Measurements from ENCODE around the gene PCDH8.
"Not testable (repeated sequence)": the region's sequence is repeated elsewhere in the genome, so short reads cannot be mapped to it uniquely, and the experiment has no call there.

PCDH8 gene

DNA sequence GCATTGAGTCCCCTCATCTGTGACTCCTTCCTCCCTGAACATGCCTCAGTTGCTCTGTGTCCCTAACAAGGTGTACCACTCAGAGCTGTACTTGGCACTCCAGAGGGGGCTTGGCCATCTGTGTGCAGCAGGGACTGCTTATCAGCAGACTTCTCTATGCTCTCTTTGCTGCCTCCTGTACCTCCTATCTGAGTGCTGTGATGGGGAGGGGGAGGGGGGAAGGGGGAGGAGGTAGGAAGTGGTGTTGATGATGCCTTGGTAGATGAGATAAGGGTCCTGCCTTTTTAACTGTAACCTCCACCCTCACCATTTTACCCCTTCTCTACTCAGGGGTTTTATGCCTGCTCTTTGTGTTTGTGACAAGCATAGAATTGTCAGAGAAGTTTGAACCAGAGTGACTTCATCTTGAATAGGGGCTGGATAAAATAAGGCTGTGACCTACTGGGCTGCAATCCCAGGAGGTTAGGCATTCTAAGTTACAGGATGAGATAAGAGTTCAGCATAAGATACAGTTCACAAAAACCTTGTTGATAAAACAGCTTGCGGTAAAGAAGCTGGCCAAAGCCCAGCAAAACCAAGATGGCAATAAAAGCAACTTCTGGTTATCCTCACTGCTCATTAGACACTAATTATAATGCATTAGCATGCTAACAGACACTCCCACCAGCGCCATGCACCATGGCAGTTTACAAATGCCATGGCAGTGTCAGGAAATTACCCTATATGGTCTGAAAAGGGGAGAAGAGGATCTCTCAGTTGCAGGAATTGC lies 13.2 kb downstream of the PCDH8 start:
- POLR2A ChIA-PET = no interaction called here
- CTCF ChIA-PET = no interaction called here
- no peak for DNase-seq (ENCODE audit: extremely low spot score)
- TF ChIP-seq TARDBP (IDR thresholded peaks at IDR 0.05) (no peak), SUZ12 (IDR thresholded peaks at IDR 0.05) (no peak), HDGF (IDR thresholded peaks at IDR 0.05; ENCODE audit: borderline replicate concordance) (no peak), BHLHE40 (IDR thresholded peaks at IDR 0.05; ENCODE audit: borderline replicate concordance) (no peak), ELF4 (IDR thresholded peaks at IDR 0.05) (no peak), SP1 (IDR thresholded peaks at IDR 0.05) (no peak), CTBP1 (IDR thresholded peaks at IDR 0.05; ENCODE audit: borderline replicate concordance) (no peak), ZNF384 (IDR thresholded peaks at IDR 0.05) (no peak), FOXA1 (IDR thresholded peaks at IDR 0.05) (no peak), LEF1 (IDR thresholded peaks at IDR 0.05; ENCODE audit: borderline replicate concordance) (no peak), L3MBTL2 (conservative IDR thresholded peaks at IDR 0.05) (no peak)
- TF ChIP-seq, protein P1, sequence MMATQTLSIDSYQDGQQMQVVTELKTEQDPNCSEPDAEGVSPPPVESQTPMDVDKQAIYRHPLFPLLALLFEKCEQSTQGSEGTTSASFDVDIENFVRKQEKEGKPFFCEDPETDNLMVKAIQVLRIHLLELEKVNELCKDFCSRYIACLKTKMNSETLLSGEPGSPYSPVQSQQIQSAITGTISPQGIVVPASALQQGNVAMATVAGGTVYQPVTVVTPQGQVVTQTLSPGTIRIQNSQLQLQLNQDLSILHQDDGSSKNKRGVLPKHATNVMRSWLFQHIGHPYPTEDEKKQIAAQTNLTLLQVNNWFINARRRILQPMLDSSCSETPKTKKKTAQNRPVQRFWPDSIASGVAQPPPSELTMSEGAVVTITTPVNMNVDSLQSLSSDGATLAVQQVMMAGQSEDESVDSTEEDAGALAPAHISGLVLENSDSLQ (IDR thresholded peaks at IDR 0.05) = no peak

DNA sequence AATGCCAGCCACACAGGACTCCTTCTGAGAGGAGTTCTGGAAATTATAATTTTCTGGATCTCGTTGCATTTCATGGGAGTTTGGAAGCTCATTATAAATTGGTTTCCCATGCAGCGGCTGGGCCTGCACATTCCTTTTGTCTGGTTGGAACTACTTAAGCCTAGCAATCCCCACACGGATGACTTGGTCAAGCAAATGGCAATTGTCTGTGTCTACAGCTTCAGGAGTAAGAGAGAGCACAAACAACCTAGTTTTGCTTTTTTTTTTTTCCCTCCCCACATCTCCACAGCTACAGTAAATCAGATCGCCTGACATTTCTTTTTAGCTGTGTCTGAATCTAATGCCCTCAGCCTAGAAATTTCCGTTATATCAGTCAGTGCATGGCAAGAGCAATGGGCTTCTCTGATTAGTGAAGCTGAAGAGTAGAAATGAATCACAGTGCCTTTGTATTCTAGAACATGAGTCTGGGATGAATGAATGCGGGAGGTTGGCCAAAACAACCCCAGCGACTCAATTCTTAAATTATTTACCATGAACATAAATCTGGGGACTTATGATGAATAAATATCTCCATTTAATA lies 15.1 kb downstream of the PCDH8 start:
- no peak for TF ChIP-seq FOXM1 (IDR thresholded peaks at IDR 0.05; ENCODE audit: borderline replicate concordance)
- no peak for TF ChIP-seq SUZ12 (IDR thresholded peaks at IDR 0.05)
- TF ChIP-seq LEF1 (IDR thresholded peaks at IDR 0.05; ENCODE audit: borderline replicate concordance) = no peak
- TF ChIP-seq FOXK2 (IDR thresholded peaks at IDR 0.05) = no peak
- no peak for TF ChIP-seq TARDBP (IDR thresholded peaks at IDR 0.05)
- TF ChIP-seq ELF4 (IDR thresholded peaks at IDR 0.05) = no peak
- no peak for TF ChIP-seq FOXA1 (IDR thresholded peaks at IDR 0.05)
- TF ChIP-seq BHLHE40 (IDR thresholded peaks at IDR 0.05; ENCODE audit: borderline replicate concordance) = no peak
- no peak for TF ChIP-seq L3MBTL2 (conservative IDR thresholded peaks at IDR 0.05)
- TF ChIP-seq CTBP1 (IDR thresholded peaks at IDR 0.05; ENCODE audit: borderline replicate concordance) = no peak
- no peak for TF ChIP-seq ARNT (IDR thresholded peaks at IDR 0.05)
- TF ChIP-seq NFRKB (IDR thresholded peaks at IDR 0.05) = no peak
- TF ChIP-seq HDGF (IDR thresholded peaks at IDR 0.05; ENCODE audit: borderline replicate concordance) = no peak
- ChIA-PET CTCF (interaction anchor here (0.7 kb wide), 1 partner anchor 331 kb away, joined by 3 read pairs; no protein-coding TSS in a partner anchor), POLR2A (no interaction called here)
- DNase-seq (ENCODE audit: extremely low spot score) = no peak

DNA sequence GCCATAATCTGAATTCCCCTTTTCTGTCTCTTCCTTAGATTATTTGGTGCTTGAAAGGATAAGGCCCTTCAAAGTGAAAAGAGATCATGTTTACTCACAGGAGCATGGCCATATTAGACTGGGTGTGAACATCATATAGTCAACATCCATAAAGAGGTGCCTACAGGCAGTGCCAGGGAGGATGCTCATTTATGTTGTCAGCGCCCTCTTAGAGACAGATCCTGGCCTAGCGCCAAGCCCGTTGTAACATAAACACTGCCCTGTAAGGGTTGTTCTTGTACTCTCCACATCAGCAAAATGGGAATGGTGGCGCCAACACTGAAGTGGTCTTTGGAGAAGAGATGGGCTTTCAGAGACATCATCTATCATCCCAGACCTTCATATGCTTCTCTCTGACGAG lies 16.1 kb downstream of the PCDH8 start:
- POLR2A ChIA-PET = no interaction called here

DNA sequence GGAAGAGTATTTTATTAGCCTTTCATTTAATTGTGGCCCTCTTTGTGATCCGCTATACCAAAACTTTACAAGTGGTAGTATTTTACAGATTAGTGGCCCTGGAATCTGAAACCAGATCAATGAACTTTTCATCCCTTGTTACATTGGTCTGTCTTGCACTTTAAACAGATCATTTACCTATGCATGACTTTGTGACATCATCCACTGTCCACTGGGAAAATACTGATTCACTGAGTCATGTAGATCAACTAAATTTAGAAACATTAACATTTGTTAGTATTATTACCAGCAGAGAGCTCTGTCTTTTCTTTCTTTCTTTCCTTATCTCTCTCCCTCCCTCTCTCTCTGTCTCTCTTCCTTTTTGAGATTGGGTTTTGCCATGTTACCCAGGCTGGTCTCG lies 17.5 kb downstream of the PCDH8 start:
- no peak for DNase-seq (ENCODE audit: extremely low spot score)
- POLR2A ChIA-PET = no interaction called here
- CTCF ChIA-PET = no interaction called here
- TF ChIP-seq HDGF (IDR thresholded peaks at IDR 0.05; ENCODE audit: borderline replicate concordance) (no peak), FOXK2 (IDR thresholded peaks at IDR 0.05) (no peak), SUZ12 (IDR thresholded peaks at IDR 0.05) (no peak), ARNT (IDR thresholded peaks at IDR 0.05) (no peak), FOXA1 (IDR thresholded peaks at IDR 0.05) (no peak), BHLHE40 (IDR thresholded peaks at IDR 0.05; ENCODE audit: borderline replicate concordance) (no peak), TARDBP (IDR thresholded peaks at IDR 0.05) (no peak), SP1 (IDR thresholded peaks at IDR 0.05) (no peak)
- TF ChIP-seq, protein P1 (IDR thresholded peaks at IDR 0.05) = no peak

More for the DNA sequence above, 16.1 kb downstream of the PCDH8 start:
- DNase-seq (ENCODE audit: extremely low spot score) = no peak
- CTCF ChIA-PET = no interaction called here
- TF ChIP-seq BHLHE40 (IDR thresholded peaks at IDR 0.05; ENCODE audit: borderline replicate concordance) (no peak), FOXK2 (IDR thresholded peaks at IDR 0.05) (no peak), LEF1 (IDR thresholded peaks at IDR 0.05; ENCODE audit: borderline replicate concordance) (no peak), CTBP1 (IDR thresholded peaks at IDR 0.05; ENCODE audit: borderline replicate concordance) (no peak), L3MBTL2 (conservative IDR thresholded peaks at IDR 0.05) (no peak), FOXM1 (IDR thresholded peaks at IDR 0.05; ENCODE audit: borderline replicate concordance) (no peak), ELF4 (IDR thresholded peaks at IDR 0.05) (no peak), FOXA1 (IDR thresholded peaks at IDR 0.05) (no peak), ARNT (IDR thresholded peaks at IDR 0.05) (no peak), SP1 (IDR thresholded peaks at IDR 0.05) (no peak), TARDBP (IDR thresholded peaks at IDR 0.05) (no peak), ZNF384 (IDR thresholded peaks at IDR 0.05) (no peak)
- TF ChIP-seq, protein P1 (IDR thresholded peaks at IDR 0.05) = no peak

DNA sequence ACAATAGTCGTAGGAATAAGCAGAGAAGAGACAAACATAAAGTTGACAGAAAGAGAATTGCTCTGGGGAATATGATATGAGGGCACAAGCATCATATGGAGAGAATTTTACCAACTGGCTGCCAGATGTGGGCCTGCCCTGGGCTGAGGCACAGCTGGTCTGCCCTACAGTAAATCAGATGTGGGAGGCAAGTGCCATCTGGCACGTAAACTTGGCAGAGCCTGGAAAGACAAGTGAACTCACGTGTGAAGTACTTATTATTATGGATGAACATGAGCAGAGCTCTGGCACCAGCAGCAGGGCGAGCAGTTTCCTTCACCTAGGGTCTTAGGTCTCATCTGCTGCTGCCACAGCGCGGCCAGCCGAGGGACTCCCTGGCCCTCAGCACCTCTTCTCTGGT lies 20.6 kb downstream of the PCDH8 start:
- TF ChIP-seq NFRKB (IDR thresholded peaks at IDR 0.05) = no peak
- TF ChIP-seq LEF1 (IDR thresholded peaks at IDR 0.05; ENCODE audit: borderline replicate concordance) = no peak
- no peak for TF ChIP-seq L3MBTL2 (conservative IDR thresholded peaks at IDR 0.05)
- no peak for TF ChIP-seq TARDBP (IDR thresholded peaks at IDR 0.05)
- ChIA-PET CTCF (interaction anchor here (1.3 kb wide), 1 partner anchor 18 kb away, joined by 5 read pairs; no protein-coding TSS in a partner anchor), POLR2A (no interaction called here)
- no peak for DNase-seq (ENCODE audit: extremely low spot score)

DNA sequence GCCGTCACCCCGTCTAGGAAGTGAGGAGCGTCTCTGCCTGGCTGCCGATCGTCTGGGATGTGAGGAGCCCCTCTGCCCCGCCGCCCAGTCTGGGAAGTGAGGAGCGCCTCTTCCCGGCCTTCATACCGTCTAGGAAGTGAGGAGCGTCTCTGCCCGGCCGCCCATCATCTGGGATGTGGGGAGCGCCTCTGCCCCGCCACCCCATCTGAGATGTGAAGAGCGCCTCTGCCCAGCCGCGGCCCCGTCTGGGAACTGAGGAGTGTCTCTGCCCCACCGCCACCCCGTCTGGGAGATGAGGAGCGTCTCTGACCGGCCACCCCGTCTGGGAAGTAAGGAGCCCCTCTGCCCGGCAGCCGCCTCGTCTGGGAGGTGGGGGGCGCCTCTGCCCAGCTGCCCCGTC lies 30.6 kb downstream of the PCDH8 start:
- DNase-seq (ENCODE audit: extremely low spot score); CTCF ChIA-PET; POLR2A ChIA-PET: not testable (repeated sequence)

Measured in HEK293T (cell line).